GM12878 (cell line): Measurements from ENCODE around the gene SYTL1. TPM values are rescaled to one million over a fixed set of nuclear protein-coding genes. Genes with fewer than 3 reads are reported as not detected.

ENCODE experiments used
- ATAC-seq: fragments of 200-7000 bp; cut with Tn5 transposase; 3 replicates; pipeline ENCODE4 v1.9.1; 2020; ENCODE audit warnings: mild to moderate bottlenecking, moderate library complexity
- BruUV-seq: library from RNA; stranded (reverse); fragments of 400-500 nt; replicated peaks from 2 replicates; lab custom pipeline; 2021; lab: Mats Ljungman, UMichigan
- CTCF ChIA-PET: fragments of 300-600 bp; sonication (Branson Sonifier 250); formaldehyde crosslinking; extraction: SDS; loops from one replicate; lab custom pipeline; 2021; ENCODE audit warnings: inconsistent platforms; lab: Yijun Ruan, JAX
- POLR2A ChIA-PET: fragments of 350-600 bp; formaldehyde crosslinking; extraction: SDS; loops from one replicate; lab custom pipeline; 2021; ENCODE audit warnings: inconsistent platforms; lab: Charles Lee
- RAD21 ChIA-PET: fragments of 300-600 bp; sonication (Branson Sonifier 250); formaldehyde crosslinking; loops from one replicate; lab custom pipeline; 2023; ENCODE audit warnings: antibody characterized with exemption; ENCODE audit not compliant: unreplicated experiment; lab: Charles Lee
- SMC1A ChIA-PET: fragments of 300-600 bp; sonication (Branson Sonifier 250); formaldehyde crosslinking; loops from one replicate; lab custom pipeline; 2023; ENCODE audit not compliant: unreplicated experiment, uncharacterized antibody; lab: Charles Lee
- DNase-seq: peaks from one replicate; pipeline ENCODE4 v3.0.0-alpha.2; 2011; ENCODE audit warnings: low read depth, low spot score
- FAIRE-seq: peaks from 3 replicates; lab custom pipeline; 2011; peaks lifted over from hg19 to GRCh38; lab: Jason Lieb, UNC
- H2AFZ ChIP-seq: 2 replicates; pipeline ENCODE4 v1.6.0; 2011; ENCODE audit warnings: low read depth, low read length, control low read depth; ENCODE audit not compliant: control insufficient read depth
- H3K27ac ChIP-seq: 2 replicates; pipeline ENCODE4 v1.5.1; 2011; ENCODE audit warnings: control low read depth; ENCODE audit not compliant: control insufficient read depth, insufficient read depth
- H3K27me3 ChIP-seq, 2 experiments: replicated peaks in 1 of 2; 2 replicates each; pipeline versions ENCODE4 v1.6.0 to v1.6.1; 2011; ENCODE audit warnings: low read length in 1 of 2; ENCODE audit not compliant: control insufficient read depth in 2 of 2, insufficient read depth in 2 of 2
- H3K36me3 ChIP-seq, 2 experiments: 2 replicates each; pipeline ENCODE4 v1.5.1; 2011; ENCODE audit warnings: low read length in 1 of 2; ENCODE audit not compliant: control insufficient read depth in 2 of 2, insufficient read depth in 2 of 2
- H3K4me1 ChIP-seq: 2 replicates; pipeline ENCODE4 v1.6.1; 2011; ENCODE audit warnings: mild to moderate bottlenecking, low read length, moderate library complexity, mixed read lengths; ENCODE audit not compliant: control insufficient read depth, insufficient read depth
- H3K4me2 ChIP-seq: 2 replicates; pipeline ENCODE4 v1.6.0; 2011; ENCODE audit warnings: control low read depth; ENCODE audit not compliant: control insufficient read depth, insufficient read depth
- H3K4me3 ChIP-seq: fragments of 200-600 bp; sonication (generic); 2 replicates; pipeline ENCODE4 v1.5.1; 2016
- H3K79me2 ChIP-seq: 2 replicates; pipeline ENCODE4 v1.6.0; 2011; ENCODE audit warnings: low read length; ENCODE audit not compliant: control insufficient read depth, insufficient read depth
- H3K9ac ChIP-seq: 2 replicates; pipeline ENCODE4 v1.8.0; 2011; ENCODE audit warnings: low read length, control low read depth, mixed read lengths; ENCODE audit not compliant: control insufficient read depth, insufficient read depth
- H3K9me3 ChIP-seq: replicated peaks from 3 replicates; pipeline ENCODE4 v1.5.1; 2011; ENCODE audit warnings: mild to moderate bottlenecking, low read length; ENCODE audit not compliant: control insufficient read depth, insufficient read depth
- H4K20me1 ChIP-seq: 2 replicates; pipeline ENCODE4 v1.6.0; 2011; ENCODE audit not compliant: control insufficient read depth, insufficient read depth
- POLR2A ChIP-seq: IDR thresholded peaks from 2 replicates; pipeline ENCODE4 v1.6.1; 2011; ENCODE audit warnings: low read depth, mild to moderate bottlenecking, low read length
- SUPT20H ChIP-seq: IDR thresholded peaks from 2 replicates; pipeline ENCODE4 v1.6.1; 2011; ENCODE audit warnings: low read depth, mild to moderate bottlenecking, low read length, moderate library complexity, borderline replicate concordance; ENCODE audit not compliant: control insufficient read depth
- YY1 ChIP-seq: IDR thresholded peaks from 2 replicates; pipeline ENCODE4 v1.6.1; 2011; ENCODE audit warnings: low read depth, mild to moderate bottlenecking, low read length
- WGBS: methylation state at CpG from one replicate; pipeline ENCODE4 v1.1.6; 2016; ENCODE audit warnings: low lambda C conversion rate; ENCODE audit not compliant: insufficient replicate concordance, insufficient coverage; ENCODE audit errors: missing lambda C conversion rate; 5-methylcytosine and 5-hydroxymethylcytosine counted together
- in situ Hi-C: fragments of 300-500 bp; cut with MboI; formaldehyde crosslinking; loops from 9 replicates; pipeline ENCODE4 v1.14.3; 2018; ENCODE audit warnings: mixed read lengths
- intact Hi-C: fragments of 100-400 bp; cut with micrococcal nuclease; formaldehyde crosslinking; loops from one replicate; pipeline ENCODE4 v1.14.2; 2022; ENCODE audit not compliant: unreplicated experiment
- polyA plus RNA-seq, 11 experiments: library from polyadenylated mRNA; depleted of rRNA in 4 of 11; unstranded in 6 of 11; stranded (reverse) in 5 of 11; fragments of >200 nt; fragmentation: Nextera tagmentation in 4 of 11; fragmentation: Illumina TruSeq in 1 of 11; extraction: Ambion mirVana in 4 of 11; extraction: Trizol in 1 of 11; gene quantifications; 1 replicate in 1 of 11; 2 replicates in 10 of 11; pipeline versions ENCODE4 v1.2.1 to v1.2.3, GENCODE V29; 2011 to 2016; ENCODE audit warnings: inconsistent platforms in 2 of 11, missing spikeins in 2 of 11, low read depth in 1 of 11
- total RNA-seq, 4 experiments: library from RNA; depleted of rRNA in 3 of 4; stranded (reverse); fragments of >200 nt in 3 of 4; fragmentation: Illumina TruSeq in 1 of 4; extraction: Trizol in 1 of 4; gene quantifications; 2 replicates each; pipeline versions ENCODE4 v1.2.1 to v1.2.3, GENCODE V29; 2013 to 2021
- TF ChIP-seq, protein P1 (sequence below): fragments of 450-650 bp; IDR thresholded peaks from 2 replicates; pipeline ENCODE4 v1.6.1; 2017; ENCODE audit warnings: mild to moderate bottlenecking

Gene SYTL1
- total and polyA plus RNA-seq, 10 of the 15 experiments (the other 5 are each of a cell fraction or from before 2014, with no cell fraction given) = 0.72 to 45.6 (median 14.8) TPM

DNA sequence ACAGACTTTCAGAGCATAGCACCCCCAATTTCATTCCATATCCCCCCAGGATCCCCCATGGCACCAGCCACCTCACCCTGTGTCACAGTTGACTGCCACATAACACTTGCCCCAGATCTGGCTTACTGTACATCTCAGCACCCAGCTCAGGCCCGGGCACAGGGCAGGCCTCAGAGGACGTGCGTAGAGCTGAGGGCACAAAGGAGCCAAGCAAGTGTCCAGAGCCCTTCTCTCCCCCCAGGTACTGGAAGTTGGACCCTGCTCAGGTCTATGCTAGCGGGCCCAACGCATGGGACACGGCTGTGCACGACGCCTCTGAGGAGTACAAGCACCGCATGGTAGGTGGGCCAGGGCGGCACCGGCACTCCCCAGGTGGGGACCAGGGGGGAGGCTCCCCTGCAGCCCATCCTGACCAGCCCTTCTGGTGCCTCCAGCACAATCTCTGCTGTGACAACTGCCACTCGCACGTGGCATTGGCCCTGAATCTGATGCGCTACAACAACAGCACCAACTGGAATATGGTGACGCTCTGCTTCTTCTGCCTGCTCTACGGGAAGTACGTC is 8.0 kb upstream of the SYTL1 start:
- POLR2A ChIA-PET = interaction anchor here (1.2 to 1.8 kb wide), 2 partner anchors 11 to 58 kb away, joined by 4 to 5 read pairs; partner anchors contain the start of gene TMEM222
- no peak overlapping the region for H3K4me3 ChIP-seq
- no peak overlapping the region for H3K4me2 ChIP-seq
- in situ Hi-C loops = no loop called here
- no peak overlapping the region for H3K27ac ChIP-seq
- FAIRE-seq = no peak
- CTCF ChIA-PET = interaction anchor here (0.9 to 4.4 kb wide), 19 partner anchors 9 to 286 kb away, joined by 3 to 77 read pairs (median 7); partner anchors contain the start of genes CD164L2, SYTL1 and TMEM222
- H3K4me1 ChIP-seq = no peaks in the 10 kb centered on the region
- intact Hi-C loops = no loop called here
- no peaks in the 10 kb centered on the region for H3K27me3 ChIP-seq
- peaks cover 13 to 25% of the 10 kb centered on the region in 2 experiments for H3K36me3 ChIP-seq
- no peaks in the 10 kb centered on the region for H3K9me3 ChIP-seq
- WGBS = over 99% methylated on average over 17 of the region's 17 CpGs
- RAD21 ChIA-PET = interaction anchor here (1.2 to 2.5 kb wide), 3 partner anchors 10 to 54 kb away, joined by 4 to 18 read pairs (median 9); no protein-coding TSS in a partner anchor
- SMC1A ChIA-PET = interaction anchor here (0.6 to 2.4 kb wide), 3 partner anchors 23 to 273 kb away, joined by 3 to 10 read pairs (median 5); no protein-coding TSS in a partner anchor
- DNase-seq = no peak
- H3K79me2 ChIP-seq = peaks cover 4% of the 10 kb centered on the region; the same call in 1 of the 2 replicates
- no peak for ATAC-seq
- no peak overlapping the region for H3K9ac ChIP-seq
- H4K20me1 ChIP-seq = no peaks in the 10 kb centered on the region; the same call in 1 of the 2 replicates
- no TSS peak for BruUV-seq
- TF ChIP-seq POLR2A (peak; percentile 53), YY1 (no peak), SUPT20H (no peak)
- TF ChIP-seq, protein P1, sequence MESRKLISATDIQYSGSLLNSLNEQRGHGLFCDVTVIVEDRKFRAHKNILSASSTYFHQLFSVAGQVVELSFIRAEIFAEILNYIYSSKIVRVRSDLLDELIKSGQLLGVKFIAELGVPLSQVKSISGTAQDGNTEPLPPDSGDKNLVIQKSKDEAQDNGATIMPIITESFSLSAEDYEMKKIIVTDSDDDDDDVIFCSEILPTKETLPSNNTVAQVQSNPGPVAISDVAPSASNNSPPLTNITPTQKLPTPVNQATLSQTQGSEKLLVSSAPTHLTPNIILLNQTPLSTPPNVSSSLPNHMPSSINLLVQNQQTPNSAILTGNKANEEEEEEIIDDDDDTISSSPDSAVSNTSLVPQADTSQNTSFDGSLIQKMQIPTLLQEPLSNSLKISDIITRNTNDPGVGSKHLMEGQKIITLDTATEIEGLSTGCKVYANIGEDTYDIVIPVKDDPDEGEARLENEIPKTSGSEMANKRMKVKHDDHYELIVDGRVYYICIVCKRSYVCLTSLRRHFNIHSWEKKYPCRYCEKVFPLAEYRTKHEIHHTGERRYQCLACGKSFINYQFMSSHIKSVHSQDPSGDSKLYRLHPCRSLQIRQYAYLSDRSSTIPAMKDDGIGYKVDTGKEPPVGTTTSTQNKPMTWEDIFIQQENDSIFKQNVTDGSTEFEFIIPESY = no peak
- H2AFZ ChIP-seq = no peak overlapping the region
